Left renal pelvis (tissue), 4 donors: ENCODE data around the gene PRSS22. TPM values are rescaled to one million over a fixed set of nuclear protein-coding genes. Genes with fewer than 3 reads are reported as not detected.

Source experiments
- DNase-seq, 4 donors: peaks; one replicate each; pipeline ENCODE4 v3.0.0-alpha.2; 2013; ENCODE audit warnings: low read depth in 4 of 4, low spot score in 3 of 4
- polyA plus RNA-seq, 4 donors: library from polyadenylated mRNA; unstranded; fragments of 120-200 nt; gene quantifications; one replicate each; pipeline ENCODE4 v1.2.1, GENCODE V29; 2013; ENCODE audit not compliant: insufficient read length in 4 of 4

PRSS22 gene
- polyA plus RNA-seq, 4 donors, result 0.35 to 14.5 (median 6.9) TPM

DNA sequence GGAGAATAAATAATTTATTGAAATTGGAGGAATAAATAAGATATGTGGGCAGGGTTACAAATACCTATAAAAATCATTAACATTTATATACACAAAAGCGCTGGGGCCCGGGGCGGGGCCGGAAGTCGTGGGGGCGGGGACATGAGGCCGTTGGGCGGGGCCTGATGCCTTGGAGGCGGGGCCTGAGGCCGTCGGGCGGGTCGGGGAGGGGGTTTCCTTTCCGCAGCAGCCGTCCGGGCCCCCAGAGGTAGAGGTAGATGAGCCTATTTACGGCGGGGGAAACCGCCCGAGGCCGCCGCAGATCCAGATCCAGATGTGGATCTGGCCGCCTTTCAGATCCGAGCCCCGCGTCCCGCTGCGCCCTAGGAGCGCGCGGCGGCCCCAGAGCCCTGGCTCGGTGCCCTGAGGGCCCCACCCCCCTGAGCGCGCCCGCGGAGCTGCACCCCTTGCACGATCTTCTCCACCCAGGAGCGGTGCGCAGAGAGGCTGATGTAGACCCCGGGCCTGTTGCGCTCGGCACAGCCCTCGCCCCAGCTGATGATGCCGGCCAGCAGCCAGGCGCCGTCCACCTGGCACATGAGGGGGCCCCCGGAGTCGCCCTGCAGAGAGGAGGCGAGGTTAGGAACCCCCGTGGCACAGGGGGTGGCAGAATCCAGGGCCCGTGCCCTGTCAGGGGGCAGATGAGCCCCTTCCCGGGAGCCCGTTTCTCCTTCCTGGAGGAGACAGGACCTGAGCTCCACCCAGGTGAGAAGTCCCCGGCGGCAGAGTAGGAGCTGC is 5.1 kb downstream of the PRSS22 start:
- no peak for DNase-seq

GRCh38 chr16:2852003-2852730 is 5.8 kb downstream of the PRSS22 start:
- no peak for DNase-seq

- DNase-seq, result no peak
Measured at GRCh38 chr16:2848933-2849725, 8.8 kb downstream of the PRSS22 start.

- DNase-seq, result no peak
Measured at GRCh38 chr16:2846511-2847310, 11.3 kb downstream of the PRSS22 start.

- DNase-seq, result no peak
Measured at GRCh38 chr16:2845116-2845515, 12.9 kb downstream of the PRSS22 start.

DNA sequence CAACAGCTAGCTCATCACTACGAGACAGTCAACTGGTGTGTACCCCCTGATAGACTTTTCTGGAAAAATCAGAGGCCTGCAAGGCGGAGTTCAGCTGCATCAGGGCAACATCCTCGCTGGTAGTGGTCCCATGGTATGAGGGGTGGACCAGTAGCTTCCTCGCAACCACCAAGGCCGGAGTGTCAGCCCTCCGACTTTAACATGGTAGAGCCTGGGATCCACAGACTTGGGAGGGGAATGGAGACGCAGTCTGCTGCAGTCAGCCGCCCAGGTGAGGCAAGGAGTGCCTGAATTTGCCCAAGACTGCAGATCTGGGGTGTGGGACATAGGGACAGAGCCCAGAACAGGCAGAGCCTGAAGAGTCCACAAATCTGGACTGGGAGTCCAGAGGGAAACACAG is 14.4 kb downstream of the PRSS22 start:
- DNase-seq, result no peak

- DNase-seq, result no peak
Measured at GRCh38 chr16:2842340-2843000, 15.5 kb downstream of the PRSS22 start.

GRCh38 chr16:2841606-2842339 is 16.2 kb downstream of the PRSS22 start:
- DNase-seq, result no peak

DNA sequence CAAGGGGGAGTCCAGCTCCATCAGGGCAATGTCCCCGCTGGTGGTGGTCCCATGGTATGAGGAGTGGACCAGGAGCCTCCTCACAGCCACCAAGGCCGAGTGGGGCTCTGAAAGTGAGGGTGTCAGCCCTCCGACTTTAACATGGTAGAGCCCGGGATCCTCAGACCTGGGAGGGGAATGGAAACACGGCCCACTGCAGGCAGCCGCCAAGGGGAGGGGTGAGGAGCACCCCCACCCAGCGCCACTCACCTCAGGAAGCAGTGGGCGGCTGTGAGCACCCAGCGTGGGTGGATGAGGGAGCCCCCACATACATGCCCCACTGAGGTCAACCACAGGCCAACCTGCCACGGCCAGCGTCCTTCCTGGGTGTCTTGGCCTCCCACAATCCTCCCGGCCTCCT is 17.1 kb downstream of the PRSS22 start:
- no peak for DNase-seq

DNA sequence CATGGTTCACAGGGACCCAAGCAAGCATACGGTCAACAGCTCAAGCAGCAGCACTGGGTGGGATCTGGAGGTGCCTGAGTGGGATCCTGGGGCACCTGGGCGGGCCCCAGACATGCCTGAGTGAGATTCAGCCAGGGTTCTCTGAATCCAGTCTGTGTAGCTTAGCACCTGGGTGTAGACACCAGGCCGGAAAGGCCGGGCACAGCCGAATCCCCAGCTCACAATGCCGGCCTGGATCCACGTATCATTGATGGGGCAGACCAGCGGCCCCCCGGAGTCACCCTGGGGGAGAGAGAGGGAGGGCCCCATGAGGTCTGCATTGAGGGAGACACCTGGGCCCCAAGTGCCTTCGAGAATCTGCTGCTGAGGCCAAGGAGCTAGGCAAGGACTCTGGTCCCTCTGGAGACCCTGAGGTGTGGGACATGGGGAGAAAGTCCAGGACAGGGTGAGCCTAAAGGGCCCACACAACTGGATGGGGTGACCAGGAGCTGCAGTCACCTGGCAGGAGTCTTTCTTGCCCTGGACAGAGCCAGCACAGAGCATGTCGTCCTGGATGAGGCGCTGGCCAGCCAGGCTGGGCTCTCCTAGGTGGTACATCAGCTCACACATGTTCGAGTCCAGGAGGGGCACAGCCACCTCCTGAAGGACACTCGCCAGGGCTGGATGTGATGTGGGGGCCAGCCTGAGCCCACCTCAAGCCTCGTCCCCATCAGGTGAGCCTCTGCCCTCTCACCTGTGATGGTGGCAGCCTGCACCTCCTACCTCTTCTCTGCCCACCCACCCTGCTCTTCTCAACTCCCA is 18.1 kb downstream of the PRSS22 start:
- DNase-seq, result no peak

GRCh38 chr16:2838928-2839327 is 19.0 kb downstream of the PRSS22 start:
- DNase-seq, result peak in 1 of 4 donors; percentile 39

- no peak for DNase-seq
Measured at GRCh38 chr16:2836646-2837508, 21.1 kb downstream of the PRSS22 start.

GRCh38 chr16:2835638-2836493 is 22.1 kb downstream of the PRSS22 start:
- DNase-seq, result no peak

- no peak for DNase-seq
Measured at GRCh38 chr16:2834968-2835367, 23.0 kb downstream of the PRSS22 start.

DNA sequence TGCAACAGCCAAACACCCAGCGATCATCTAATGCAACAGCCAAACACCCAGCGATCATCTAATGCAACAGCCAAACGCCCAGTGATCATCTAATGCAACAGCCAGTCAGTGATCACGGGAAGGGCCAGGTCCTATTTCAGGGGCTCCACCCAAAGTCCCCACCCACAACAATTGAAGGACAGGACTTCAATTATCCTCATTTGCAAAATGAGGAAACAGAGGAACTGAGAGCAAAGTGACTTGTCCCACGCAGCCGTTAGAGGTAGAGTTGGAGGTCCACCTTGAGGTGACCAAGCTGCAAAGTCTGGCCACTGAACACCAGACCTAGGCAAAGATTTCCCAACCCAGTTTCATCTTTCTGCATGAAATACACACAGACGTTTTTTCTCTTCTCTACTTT is 24.2 kb downstream of the PRSS22 start:
- DNase-seq, result no peak

- no peak for DNase-seq
Measured at GRCh38 chr16:2831203-2831602, 26.8 kb downstream of the PRSS22 start.

DNA sequence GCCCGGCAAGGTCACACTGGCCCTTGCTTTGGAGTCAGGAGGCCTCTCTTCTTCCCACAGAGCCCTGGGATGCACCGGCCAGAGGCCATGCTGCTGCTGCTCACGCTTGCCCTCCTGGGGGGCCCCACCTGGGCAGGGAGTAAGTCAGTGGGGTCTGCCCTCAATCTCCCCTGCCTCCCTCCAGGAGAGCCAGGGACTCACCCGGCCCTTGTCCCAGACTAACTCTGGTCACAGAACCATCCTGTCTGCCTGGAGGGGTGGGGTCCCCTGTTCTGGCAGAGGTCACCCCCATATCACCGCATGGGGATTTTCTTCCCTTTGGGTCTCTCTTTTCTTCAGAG is 27.6 kb downstream of the PRSS22 start:
- no peak for DNase-seq
